GM19238 (cell line): Measurements from ENCODE around the gene ATF6B.
A peak's percentile ranks its signal among the peaks of the same experiment; 100 is the strongest.

Experiments used
- DNase-seq: peaks from one replicate; pipeline ENCODE4 v3.0.0; 2011; ENCODE audit warnings: low spot score; ENCODE audit not compliant: insufficient read length

ATF6B gene

DNA sequence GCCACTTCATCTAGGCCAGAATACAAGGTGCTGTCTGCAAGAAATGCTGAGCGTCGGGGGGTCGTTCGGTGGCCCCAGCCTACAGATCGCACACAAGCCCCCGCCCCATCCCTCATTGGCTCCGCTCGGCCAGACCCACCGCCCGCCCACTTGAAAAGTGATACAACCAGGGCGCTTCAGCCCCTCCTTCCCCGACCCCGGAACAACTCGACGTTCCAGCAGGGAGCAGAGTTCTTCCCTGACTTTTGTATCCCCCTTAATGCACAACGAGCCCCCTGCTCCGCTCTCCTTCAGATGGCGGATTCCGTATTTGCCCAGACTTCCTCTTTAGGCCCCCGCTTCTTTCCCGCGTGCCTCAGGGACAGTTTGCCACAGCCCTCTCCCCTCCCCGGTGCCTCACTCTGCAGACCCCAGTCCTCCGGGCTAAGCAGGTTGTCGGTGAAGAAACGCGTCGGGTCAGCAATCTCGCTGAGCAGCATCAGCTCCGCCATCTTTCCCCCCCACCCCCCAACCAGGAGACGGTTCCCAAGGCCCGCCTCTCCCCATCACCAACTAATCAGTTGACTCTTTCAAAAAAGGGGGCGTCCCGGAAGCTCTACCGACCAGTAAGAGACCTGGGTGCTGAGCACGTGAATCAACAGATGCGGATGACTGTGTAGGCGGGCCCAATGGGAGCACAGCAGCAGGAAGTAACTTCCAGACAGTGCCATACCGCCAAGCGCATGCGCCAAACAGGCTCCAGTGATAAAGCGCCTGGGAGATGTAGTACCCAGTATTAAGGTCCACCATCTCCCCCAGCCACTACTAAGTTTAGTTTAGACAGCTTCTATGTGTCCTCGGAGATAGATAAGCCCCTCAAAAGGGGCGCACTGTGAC, at the start of gene ATF6B:
Gene ATF6B (minus strand): TSS at position 530 of the 876 bp plus-strand sequence. CDS start 39 bp downstream, at position 491.
- DNase-seq = peak; percentile 96

DNA sequence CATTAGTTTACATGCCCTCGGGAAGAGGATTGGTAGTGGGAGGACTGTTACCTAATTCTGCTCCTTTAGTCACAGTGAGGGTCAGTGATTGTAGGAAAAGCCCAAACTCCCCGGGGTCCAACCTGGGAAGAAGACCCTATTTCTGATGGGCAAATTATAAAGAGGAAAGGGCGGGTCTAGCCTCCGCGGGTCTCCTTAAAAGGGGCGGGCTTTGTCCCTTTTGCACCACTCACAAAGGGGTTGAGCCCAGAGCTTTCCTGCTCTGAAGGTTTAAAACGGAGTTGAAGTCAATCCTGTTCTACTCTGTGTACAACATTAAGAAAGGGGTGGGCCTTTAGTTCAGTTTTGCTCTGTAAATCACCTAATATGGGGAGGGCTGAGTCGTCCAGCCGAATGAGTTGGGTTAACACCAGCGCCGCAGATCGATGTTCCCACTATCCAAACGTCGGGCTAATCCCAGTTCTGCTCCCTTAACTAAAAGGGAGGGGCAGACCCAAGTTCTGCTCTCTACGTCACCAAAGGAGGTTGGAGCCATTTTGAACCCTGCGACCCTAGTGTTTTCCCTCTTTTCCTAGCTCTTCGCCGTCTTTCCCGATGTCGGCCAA, 49.2 kb upstream of the ATF6B start:
- DNase-seq = no peak

DNA sequence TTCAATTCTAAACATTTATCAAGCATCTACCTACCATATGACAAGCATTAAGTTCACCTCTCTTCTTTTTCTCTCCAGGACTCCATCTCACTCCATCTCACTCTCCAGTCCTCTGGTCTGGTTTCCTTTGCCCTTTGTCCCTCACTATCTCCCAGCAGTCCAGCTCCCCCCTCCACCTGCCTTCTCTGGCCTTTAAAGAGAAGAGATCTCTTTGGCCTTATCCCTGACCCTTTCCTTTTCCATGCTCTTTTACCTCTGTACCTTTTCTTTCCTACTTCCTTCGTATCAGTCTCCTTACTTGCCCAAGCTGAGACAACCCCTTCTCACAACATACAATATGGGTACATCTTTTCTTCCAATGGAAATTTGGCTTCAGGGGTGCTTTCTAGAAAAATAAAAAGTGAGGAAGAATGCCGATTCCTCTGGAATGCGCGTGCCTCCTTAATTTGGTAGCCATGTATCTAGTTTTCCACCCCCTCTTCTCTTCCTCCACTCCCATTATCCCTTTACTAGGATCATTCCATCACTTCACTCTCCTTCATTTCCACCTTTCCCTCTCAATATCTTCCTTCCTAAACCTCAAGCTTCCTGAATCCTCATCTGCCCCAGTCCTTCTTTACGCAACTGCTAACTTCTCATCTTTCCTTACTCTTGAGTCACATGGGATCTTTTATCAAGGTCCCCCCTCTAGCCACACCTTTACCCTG, 48.6 kb upstream of the ATF6B start:
- DNase-seq = no peak

DNA sequence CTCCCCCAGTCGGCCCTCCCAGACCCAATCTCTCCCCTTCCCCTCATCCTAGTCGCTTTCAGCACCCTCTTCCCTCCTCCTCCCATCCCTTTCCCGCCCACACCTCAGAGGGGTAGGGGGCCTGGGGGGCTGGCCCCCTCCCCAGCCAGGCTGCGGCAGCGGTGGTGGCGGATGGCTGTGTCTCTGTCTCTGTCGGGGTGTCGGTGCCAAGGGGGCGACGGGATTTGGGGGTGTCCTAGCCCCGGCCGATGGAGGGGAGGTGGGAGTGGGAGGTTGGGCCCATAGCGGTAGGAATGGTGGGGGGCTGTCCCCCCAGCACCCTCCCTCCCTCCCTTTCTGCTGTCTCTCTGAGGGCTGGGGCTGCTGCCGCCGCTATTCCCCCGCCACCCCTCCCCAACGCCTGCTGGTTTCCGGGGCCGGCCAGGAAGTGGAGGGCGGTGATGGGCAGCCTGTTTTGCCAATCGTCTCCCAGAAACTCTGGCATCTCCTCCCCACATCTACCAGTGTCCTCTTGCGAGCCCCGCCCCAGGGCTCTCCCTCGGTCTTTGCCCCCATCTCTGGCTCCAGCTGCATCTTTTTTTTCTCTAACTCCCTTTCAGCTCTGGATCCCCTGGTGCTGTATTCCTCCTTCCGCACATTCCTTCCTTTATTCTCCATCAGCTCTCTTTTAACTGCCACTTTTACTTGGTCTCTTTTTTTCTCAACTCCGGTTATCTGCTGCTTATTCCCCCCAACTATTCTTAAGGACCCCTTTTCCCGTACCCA, 47.8 kb upstream of the ATF6B start, which contains the start of gene AGPAT1:
Gene AGPAT1 (minus strand): TSS at position 374 of the 765 bp plus-strand sequence. CDS start 4,588 bp downstream, outside the sequence.
- peak; percentile 99 for DNase-seq

DNA sequence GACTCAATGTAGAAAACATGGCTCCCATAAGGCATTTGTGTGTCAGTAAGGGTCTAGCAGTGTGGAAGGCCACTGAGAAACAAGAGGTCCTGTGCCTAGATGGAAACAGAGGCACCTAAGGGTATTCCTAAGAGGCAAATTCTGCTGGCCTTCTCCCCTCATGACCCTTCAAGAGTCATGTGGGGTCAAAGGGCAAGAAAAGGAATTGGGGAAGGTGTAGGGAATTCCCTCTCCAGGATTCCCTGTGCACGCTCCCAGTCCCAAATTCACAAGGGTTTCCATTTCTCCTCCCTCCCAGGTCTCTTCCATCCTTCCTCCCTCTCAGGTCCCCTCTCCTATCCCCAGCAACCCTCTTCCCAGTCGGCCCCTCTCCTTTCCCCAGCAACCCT, 47.3 kb upstream of the ATF6B start:
- no peak for DNase-seq

DNA sequence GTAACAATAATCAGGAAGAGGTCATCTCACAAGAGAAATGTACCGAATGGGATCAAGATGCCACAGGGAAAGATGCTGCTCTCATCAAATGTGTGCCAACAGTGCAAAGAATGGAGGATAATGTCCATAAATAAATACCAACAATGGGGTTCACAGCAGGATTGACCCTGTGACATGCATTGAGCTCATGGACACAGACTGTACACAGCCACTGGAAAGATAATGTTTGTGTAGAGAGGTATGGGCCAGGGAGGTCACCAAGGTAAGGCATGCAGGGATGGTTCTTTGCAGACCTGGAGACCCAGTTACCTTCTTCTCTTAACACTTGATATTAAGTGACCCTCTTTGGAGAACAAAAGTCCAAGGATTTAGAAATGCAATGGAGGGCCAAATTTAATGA, 46.4 kb upstream of the ATF6B start:
- no peak for DNase-seq

DNA sequence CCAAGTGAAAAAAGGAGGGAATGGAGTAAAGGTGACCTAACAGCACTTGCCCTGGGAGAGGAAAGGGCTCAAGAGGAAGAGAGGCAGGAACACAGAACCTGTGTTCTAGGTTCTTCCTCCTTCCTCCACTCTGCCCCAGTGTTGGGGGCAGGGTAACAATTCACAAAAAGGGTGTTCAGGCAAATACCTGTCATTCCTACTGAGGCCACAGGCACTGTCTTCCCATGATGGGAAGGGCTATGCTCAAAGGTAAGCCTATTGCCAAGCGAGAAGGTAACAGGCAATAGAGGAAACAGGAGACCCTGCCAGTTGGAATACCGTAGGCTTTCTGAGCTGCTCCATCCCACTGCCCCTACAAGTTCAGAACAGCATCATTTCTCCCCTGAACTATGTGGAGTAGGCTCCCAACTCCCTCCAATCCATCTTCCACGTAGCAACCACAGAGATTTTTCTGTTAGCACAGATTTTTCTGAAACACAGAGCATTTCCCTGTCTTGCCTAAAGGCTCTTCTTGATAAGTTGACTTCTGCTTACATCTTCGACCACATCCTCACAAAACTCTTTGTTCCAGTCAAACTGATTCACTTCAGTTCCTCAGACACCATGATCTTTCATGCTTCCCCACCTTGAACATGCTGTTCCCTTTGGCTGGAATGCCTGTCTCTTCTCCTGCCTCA, 45.1 kb upstream of the ATF6B start:
- no peak for DNase-seq

DNA sequence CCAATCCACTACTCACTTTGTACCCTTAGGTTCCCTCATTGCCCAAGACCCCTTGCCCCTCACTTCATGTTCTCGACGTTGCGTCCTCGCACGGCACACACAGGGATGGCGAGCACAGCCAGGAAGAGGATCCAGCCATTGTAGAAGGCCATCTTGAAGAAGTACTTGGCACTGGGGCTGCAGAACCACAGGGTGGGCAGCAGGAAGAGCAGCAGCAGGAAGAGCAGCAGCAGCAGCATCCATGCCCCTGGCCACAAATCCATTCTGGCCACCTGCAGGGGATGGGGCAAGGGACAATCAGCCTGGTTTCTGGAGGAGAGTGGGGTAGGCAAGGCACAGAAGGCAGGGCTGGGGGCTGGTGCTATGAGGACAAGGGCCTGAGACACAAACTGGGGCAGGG, 43.2 kb upstream of the ATF6B start:
- no peak for DNase-seq

DNA sequence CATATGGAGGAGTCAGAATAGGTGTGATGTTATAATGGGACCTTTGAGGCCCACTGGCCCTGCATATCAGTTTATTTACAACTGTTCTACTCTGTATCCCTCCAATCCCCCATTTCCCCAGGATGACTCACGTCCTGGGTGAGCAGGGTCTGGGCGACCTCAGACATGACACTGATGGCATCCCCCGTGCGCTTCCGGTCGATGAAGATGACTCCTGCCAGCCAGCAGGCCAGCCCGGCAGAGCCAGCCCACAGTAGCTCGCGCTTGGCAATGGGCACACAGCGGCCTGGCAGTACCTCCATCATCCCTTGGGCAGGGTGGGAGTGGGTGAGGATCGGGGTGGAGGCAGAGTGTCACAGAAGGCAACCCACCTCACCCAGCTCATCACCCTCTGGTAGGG, 42.2 kb upstream of the ATF6B start:
- DNase-seq = no peak

DNA sequence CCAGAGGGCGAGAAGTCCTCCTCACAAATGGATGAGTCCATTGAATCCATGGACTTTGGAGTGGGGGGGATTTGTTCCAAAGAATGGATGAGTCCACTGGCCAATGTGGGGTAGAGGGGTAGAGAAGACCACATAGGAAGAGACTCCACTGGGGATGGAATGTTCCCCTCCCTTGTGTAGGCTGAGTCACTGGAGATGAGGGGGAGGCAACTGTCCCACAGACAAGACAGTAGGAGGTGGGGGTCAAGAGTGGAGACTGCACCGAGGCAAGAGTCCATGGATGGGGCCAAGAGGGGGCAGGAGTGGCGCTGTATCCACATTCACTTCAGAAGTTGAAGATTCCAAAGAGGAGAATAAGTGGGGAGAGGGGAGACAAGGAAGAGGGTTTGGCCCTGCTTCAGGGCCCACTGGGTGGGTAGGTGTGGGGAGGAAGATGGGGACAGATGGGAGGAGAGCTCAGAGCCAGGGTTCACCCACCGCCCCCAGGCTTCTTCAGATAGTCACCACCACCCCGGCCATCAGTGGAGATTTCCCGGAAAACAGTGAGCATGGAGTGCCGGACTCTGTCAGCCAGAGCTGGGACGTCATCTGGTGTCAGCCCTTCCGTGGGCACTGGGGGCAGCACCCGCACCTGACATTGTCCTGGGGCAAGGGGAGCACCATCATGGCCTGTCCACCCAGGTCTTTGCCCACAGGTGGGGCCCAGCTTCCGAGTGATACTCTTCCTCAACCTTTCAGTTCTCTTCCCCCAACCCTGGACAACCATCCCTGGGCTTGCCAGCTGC, 41.0 kb upstream of the ATF6B start:
- no peak for DNase-seq

DNA sequence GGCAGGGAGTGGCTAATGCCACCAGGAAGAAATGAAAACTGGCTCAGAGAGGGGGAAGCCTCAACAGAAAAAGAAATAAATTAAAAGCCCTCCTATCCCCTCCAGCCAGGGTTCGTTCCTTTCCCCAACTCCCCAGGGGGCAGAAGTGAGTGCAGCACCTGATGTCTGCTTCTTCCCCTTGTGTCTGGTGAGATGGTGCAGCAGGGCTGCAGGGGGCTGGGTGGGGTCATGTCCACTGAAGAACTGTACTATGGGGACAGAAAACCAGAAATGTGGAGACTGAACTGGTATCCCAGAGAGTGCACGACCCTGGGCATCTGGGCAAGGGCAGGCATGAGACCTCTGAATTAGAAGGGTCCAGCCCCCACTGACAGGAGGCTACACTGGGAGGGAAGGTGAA, 40.3 kb upstream of the ATF6B start:
- no peak for DNase-seq

DNA sequence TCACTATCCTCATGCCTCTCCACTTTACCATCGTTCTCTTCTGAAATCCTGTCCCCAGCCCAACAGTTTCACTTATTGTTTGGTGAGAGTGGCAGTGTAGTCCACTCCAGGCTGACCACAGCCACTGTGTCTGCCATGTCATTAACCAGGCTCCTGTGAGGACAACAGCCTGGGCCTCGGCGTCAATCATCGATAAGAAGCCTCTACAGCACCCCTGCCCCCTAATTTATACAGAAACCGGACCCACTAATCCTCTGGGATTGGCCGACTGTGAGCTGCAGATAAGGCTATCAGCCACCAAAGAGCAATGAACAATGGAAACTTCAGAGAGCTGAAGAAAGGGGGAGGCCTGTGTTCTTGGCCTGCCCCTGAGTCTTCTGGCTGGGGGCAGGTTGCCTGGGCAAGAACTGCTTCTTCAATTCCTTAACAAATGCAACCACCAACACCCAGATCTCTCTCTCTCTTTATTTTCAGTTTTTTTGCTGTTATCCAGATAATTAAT, 39.8 kb upstream of the ATF6B start:
- no peak for DNase-seq

DNA sequence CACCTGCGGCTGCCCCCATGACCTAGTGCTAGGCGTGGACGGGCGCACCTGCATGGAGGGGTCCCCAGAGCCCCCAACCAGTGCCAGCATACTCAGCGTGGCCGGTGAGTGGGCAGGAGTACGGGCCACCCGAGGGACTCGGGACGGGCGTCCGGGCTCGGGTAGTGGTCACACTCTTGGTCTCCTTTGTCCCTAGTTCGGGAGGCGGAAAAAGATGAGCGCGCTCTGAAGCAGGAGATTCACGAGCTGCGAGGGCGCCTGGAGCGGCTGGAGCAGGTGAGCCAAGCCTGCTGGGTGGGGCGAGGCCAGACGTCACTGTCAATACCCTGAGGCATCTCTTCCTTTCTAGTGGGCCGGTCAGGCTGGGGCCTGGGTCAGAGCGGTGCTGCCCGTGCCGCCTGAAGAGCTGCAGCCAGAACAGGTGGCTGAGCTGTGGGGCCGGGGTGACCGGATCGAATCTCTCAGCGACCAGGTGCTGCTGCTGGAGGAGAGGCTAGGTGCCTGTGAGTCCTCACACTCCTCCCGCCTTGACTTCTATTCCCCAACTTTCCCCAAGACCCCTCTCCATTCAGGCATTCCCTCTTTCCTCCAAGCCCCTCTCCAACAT, 39.2 kb upstream of the ATF6B start:
- DNase-seq = no peak

DNA sequence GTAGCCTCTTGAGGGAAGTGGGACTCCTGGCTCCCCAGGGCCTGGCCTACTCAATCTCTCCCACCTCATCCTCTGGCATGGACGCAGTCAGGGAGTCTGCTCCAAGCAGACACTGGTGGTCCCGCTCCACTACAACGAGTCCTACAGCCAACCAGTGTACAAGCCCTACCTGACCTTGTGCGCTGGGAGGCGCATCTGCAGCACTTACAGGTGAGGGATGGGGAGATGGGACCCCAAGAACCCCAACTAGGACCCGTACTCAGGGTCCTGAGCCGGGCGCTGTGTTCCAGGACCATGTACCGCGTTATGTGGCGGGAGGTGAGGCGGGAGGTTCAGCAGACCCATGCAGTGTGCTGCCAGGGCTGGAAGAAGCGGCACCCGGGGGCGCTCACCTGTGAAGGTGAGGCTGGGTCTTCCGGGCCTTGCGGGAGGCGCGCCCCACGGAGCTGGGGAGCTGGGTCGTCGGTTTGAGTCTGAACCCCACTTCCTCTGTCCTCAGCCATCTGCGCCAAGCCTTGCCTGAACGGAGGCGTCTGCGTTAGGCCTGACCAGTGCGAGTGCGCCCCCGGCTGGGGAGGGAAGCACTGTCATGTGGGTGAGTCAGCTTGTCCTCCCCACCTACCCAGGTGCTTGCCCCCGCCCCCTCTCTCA, 38.5 kb upstream of the ATF6B start:
- DNase-seq = no peak

DNA sequence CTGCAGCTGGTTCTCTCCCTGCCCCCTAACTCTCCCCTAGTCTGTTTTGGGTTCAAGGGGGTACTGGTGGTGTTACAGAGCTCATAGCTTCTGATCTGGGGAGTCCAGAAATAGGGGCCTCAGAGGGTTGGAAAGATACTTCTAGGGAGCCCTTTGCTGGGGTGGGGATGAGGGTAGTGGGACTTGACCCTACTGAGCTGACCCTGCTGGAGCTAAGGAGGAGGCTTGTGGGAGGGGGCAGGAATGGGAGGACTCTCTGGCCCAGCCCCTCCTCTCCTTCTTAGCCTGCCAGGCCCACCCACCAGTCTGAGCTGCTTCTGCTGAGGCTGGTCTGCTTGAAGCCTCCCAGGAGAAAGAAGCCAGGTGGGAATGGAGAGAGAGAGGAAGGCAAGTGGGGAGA, 36.2 kb upstream of the ATF6B start, which contains the start of gene EGFL8:
Gene EGFL8 (plus strand): TSS at position 301 of the 400 bp plus-strand sequence. CDS start 1,571 bp downstream, outside the sequence.
- DNase-seq = no peak

DNA sequence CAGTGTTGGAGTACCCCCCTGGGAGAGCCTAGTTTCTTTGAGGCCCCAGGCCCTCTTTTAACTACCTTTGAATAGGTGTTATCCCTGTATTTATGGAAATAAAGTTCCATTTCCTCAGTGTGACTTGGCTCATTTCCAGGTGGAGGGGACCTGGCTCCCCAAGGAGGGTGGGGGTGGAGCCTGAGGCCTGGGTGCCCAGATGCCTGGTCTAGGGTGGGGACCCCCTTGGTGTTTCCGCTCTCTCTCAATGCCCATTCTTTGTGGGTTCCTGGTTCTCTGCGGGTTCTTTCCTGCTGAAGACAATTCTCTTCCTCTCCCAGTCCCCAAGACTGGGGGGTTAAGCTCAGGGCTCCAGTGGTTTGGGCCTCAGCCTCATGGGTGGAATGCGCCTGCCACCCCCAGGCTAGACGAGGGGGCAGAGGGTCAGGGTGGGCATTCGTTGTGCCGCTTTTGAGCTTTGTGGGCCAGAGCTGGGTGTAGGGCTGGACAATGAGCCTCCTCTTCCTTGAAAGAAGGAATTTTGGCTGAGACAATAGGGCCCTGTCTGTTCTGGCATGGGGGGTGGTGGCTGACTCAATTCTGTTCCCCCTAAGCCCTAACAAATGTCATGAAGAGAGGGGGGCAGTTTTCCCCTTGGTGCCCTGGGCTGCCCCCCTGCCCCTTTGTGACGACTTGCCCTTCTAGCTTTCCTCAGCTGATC, 35.7 kb upstream of the ATF6B start:
- DNase-seq = no peak

DNA sequence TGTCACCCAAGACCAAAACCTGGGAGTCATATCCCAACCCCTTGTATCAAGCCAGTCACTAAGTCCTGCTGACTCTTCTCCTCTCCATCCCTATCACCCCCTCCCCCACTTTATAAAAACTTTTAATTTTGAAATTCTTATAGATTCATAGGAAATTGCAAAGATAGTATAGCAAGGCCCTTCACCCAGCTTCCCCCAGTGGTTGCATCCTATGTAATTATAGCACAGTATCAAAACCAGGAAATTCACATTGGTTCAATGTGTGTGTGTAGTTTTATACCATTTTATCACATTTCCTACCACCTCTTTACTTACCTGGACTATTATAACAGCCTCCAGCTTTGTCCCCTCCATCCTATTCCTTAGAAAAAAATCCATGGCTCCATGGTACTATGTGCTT, 30.0 kb upstream of the ATF6B start:
- DNase-seq = no peak

DNA sequence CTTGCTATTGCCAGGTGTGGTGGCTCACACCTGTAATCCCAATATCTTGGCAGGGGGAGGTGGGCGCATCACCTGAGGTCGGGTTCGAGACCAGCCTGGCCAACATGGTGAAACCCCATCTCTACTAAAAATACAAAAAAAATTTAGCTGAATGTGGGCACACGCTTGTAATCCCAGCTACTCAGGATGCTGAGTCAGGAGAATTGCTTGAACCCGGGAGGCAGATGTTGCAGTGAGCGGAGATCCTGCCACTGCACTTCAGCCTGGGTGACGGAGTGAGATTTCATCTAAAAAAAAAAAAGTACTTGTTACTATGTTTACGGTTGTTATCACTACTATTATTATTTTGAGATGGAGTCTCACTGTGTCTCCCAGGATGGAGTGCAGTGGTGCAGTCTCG, 28.8 kb upstream of the ATF6B start:
- no peak for DNase-seq
